ENCODE measurements around the gene UBL7.

UBL7 gene

GRCh38 chr15:74460871-74461846, at the start of gene UBL7:
Gene UBL7 (minus strand): TSS chr15:74461160. CDS start chr15:74458867, 2,293 bp downstream.
- H3K27ac ChIP-seq (ENCODE audit: low read depth, low read length), result peak within 1 kb of the TSS; percentile 87
- no peaks in the 10 kb centered on the region for H3K27me3 ChIP-seq (ENCODE audit: control insufficient read depth, insufficient read depth, low read length)
- peak within 1 kb of the TSS; percentile 94 for H3K9ac ChIP-seq (ENCODE audit: low read length)
- H3K36me3 ChIP-seq (ENCODE audit: control insufficient read depth, insufficient read depth, low read length), result no peaks in the 10 kb centered on the region
- peak within 1 kb of the TSS; percentile 92 for H3K4me3 ChIP-seq (ENCODE audit: low read length)
- H3K4me1 ChIP-seq (ENCODE audit: control insufficient read depth, insufficient read depth, low read length), result peaks cover 6% of the 10 kb centered on the region

- H3K9ac ChIP-seq (ENCODE audit: low read length), result no peak overlapping the region
- no peaks in the 10 kb centered on the region for H3K27me3 ChIP-seq (ENCODE audit: control insufficient read depth, insufficient read depth, low read length)
- H3K4me1 ChIP-seq (ENCODE audit: control insufficient read depth, insufficient read depth, low read length), result no peaks in the 10 kb centered on the region
- H3K36me3 ChIP-seq (ENCODE audit: control insufficient read depth, insufficient read depth, low read length), result no peaks in the 10 kb centered on the region
- H3K27ac ChIP-seq (ENCODE audit: low read depth, low read length), result no peak overlapping the region
- no peak overlapping the region for H3K4me3 ChIP-seq (ENCODE audit: low read length)
Measured at GRCh38 chr15:74506515-74506840, 45.5 kb upstream of the UBL7 start.

GRCh38 chr15:74505837-74506514, 45.0 kb upstream of the UBL7 start:
- Histone ChIP-seq H3K9ac (ENCODE audit: low read length) (no peak overlapping the region), H3K27ac (ENCODE audit: low read depth, low read length) (no peak overlapping the region)

GRCh38 chr15:74504836-74505235, 43.9 kb upstream of the UBL7 start:
- H3K27ac ChIP-seq (ENCODE audit: low read depth, low read length), result no peak overlapping the region
- H3K4me1 ChIP-seq (ENCODE audit: control insufficient read depth, insufficient read depth, low read length), result no peaks in the 10 kb centered on the region
- no peak overlapping the region for H3K9ac ChIP-seq (ENCODE audit: low read length)
- H3K27me3 ChIP-seq (ENCODE audit: control insufficient read depth, insufficient read depth, low read length), result no peaks in the 10 kb centered on the region
- no peak overlapping the region for H3K4me3 ChIP-seq (ENCODE audit: low read length)
- no peaks in the 10 kb centered on the region for H3K36me3 ChIP-seq (ENCODE audit: control insufficient read depth, insufficient read depth, low read length)

More at GRCh38 chr15:74505837-74506514, 45.0 kb upstream of the UBL7 start:
- no peaks in the 10 kb centered on the region for H3K4me1 ChIP-seq (ENCODE audit: control insufficient read depth, insufficient read depth, low read length)
- no peaks in the 10 kb centered on the region for H3K36me3 ChIP-seq (ENCODE audit: control insufficient read depth, insufficient read depth, low read length)
- H3K4me3 ChIP-seq (ENCODE audit: low read length), result no peak overlapping the region
- no peaks in the 10 kb centered on the region for H3K27me3 ChIP-seq (ENCODE audit: control insufficient read depth, insufficient read depth, low read length)

GRCh38 chr15:74504418-74504817, 43.5 kb upstream of the UBL7 start:
- Histone ChIP-seq H3K27me3 (ENCODE audit: control insufficient read depth, insufficient read depth, low read length) (no peaks in the 10 kb centered on the region), H3K9ac (ENCODE audit: low read length) (no peak overlapping the region), H3K4me1 (ENCODE audit: control insufficient read depth, insufficient read depth, low read length) (no peaks in the 10 kb centered on the region), H3K4me3 (ENCODE audit: low read length) (no peak overlapping the region), H3K36me3 (ENCODE audit: control insufficient read depth, insufficient read depth, low read length) (no peaks in the 10 kb centered on the region), H3K27ac (ENCODE audit: low read depth, low read length) (no peak overlapping the region)

- no peaks in the 10 kb centered on the region for H3K4me1 ChIP-seq (ENCODE audit: control insufficient read depth, insufficient read depth, low read length)
- H3K27me3 ChIP-seq (ENCODE audit: control insufficient read depth, insufficient read depth, low read length), result no peaks in the 10 kb centered on the region
- H3K27ac ChIP-seq (ENCODE audit: low read depth, low read length), result no peak overlapping the region
- H3K9ac ChIP-seq (ENCODE audit: low read length), result no peak overlapping the region
- no peaks in the 10 kb centered on the region for H3K36me3 ChIP-seq (ENCODE audit: control insufficient read depth, insufficient read depth, low read length)
- H3K4me3 ChIP-seq (ENCODE audit: low read length), result no peak overlapping the region
Measured at GRCh38 chr15:74502301-74502700, 41.3 kb upstream of the UBL7 start.

GRCh38 chr15:74500401-74500800, 39.4 kb upstream of the UBL7 start:
- Histone ChIP-seq H3K27me3 (ENCODE audit: control insufficient read depth, insufficient read depth, low read length) (no peaks in the 10 kb centered on the region), H3K9ac (ENCODE audit: low read length) (no peak overlapping the region), H3K4me1 (ENCODE audit: control insufficient read depth, insufficient read depth, low read length) (no peaks in the 10 kb centered on the region), H3K36me3 (ENCODE audit: control insufficient read depth, insufficient read depth, low read length) (no peaks in the 10 kb centered on the region), H3K27ac (ENCODE audit: low read depth, low read length) (no peak overlapping the region), H3K4me3 (ENCODE audit: low read length) (no peak overlapping the region)

- no peaks in the 10 kb centered on the region for H3K27me3 ChIP-seq (ENCODE audit: control insufficient read depth, insufficient read depth, low read length)
- no peak overlapping the region for H3K27ac ChIP-seq (ENCODE audit: low read depth, low read length)
- H3K36me3 ChIP-seq (ENCODE audit: control insufficient read depth, insufficient read depth, low read length), result no peaks in the 10 kb centered on the region
- H3K4me1 ChIP-seq (ENCODE audit: control insufficient read depth, insufficient read depth, low read length), result no peaks in the 10 kb centered on the region
- no peak overlapping the region for H3K9ac ChIP-seq (ENCODE audit: low read length)
- no peak overlapping the region for H3K4me3 ChIP-seq (ENCODE audit: low read length)
Measured at GRCh38 chr15:74499366-74499765, 38.4 kb upstream of the UBL7 start.

GRCh38 chr15:74497584-74497983, 36.6 kb upstream of the UBL7 start:
- no peaks in the 10 kb centered on the region for H3K36me3 ChIP-seq (ENCODE audit: control insufficient read depth, insufficient read depth, low read length)
- no peaks in the 10 kb centered on the region for H3K4me1 ChIP-seq (ENCODE audit: control insufficient read depth, insufficient read depth, low read length)
- no peaks in the 10 kb centered on the region for H3K27me3 ChIP-seq (ENCODE audit: control insufficient read depth, insufficient read depth, low read length)
- H3K27ac ChIP-seq (ENCODE audit: low read depth, low read length), result no peak overlapping the region
- H3K4me3 ChIP-seq (ENCODE audit: low read length), result no peak overlapping the region
- H3K9ac ChIP-seq (ENCODE audit: low read length), result no peak overlapping the region

GRCh38 chr15:74496648-74497047, 35.7 kb upstream of the UBL7 start:
- H3K27me3 ChIP-seq (ENCODE audit: control insufficient read depth, insufficient read depth, low read length), result no peaks in the 10 kb centered on the region
- H3K27ac ChIP-seq (ENCODE audit: low read depth, low read length), result no peak overlapping the region
- no peaks in the 10 kb centered on the region for H3K4me1 ChIP-seq (ENCODE audit: control insufficient read depth, insufficient read depth, low read length)
- no peak overlapping the region for H3K4me3 ChIP-seq (ENCODE audit: low read length)
- H3K9ac ChIP-seq (ENCODE audit: low read length), result no peak overlapping the region
- H3K36me3 ChIP-seq (ENCODE audit: control insufficient read depth, insufficient read depth, low read length), result no peaks in the 10 kb centered on the region

GRCh38 chr15:74490339-74490689, 29.4 kb upstream of the UBL7 start:
- Histone ChIP-seq H3K4me1 (ENCODE audit: control insufficient read depth, insufficient read depth, low read length) (no peaks in the 10 kb centered on the region), H3K36me3 (ENCODE audit: control insufficient read depth, insufficient read depth, low read length) (no peaks in the 10 kb centered on the region), H3K4me3 (ENCODE audit: low read length) (no peak overlapping the region), H3K27me3 (ENCODE audit: control insufficient read depth, insufficient read depth, low read length) (no peaks in the 10 kb centered on the region), H3K9ac (ENCODE audit: low read length) (no peak overlapping the region), H3K27ac (ENCODE audit: low read depth, low read length) (no peak overlapping the region)

GRCh38 chr15:74489518-74490338, 28.8 kb upstream of the UBL7 start:
- Histone ChIP-seq H3K9ac (ENCODE audit: low read length) (no peak overlapping the region), H3K27me3 (ENCODE audit: control insufficient read depth, insufficient read depth, low read length) (no peaks in the 10 kb centered on the region), H3K27ac (ENCODE audit: low read depth, low read length) (no peak overlapping the region), H3K4me1 (ENCODE audit: control insufficient read depth, insufficient read depth, low read length) (no peaks in the 10 kb centered on the region), H3K36me3 (ENCODE audit: control insufficient read depth, insufficient read depth, low read length) (no peaks in the 10 kb centered on the region), H3K4me3 (ENCODE audit: low read length) (no peak overlapping the region)
